HG03457 (cell line): ENCODE measurements around the gene MTHFD2.
"Not testable (repeated sequence)": the region's sequence is repeated elsewhere in the genome, so short reads cannot be mapped to it uniquely, and the experiment has no call there.

ENCODE experiments used
- ATAC-seq: cut with Tn5 transposase; IDR thresholded peaks from one replicate; pipeline ENCODE4 v1.9.1; 2021; ENCODE audit warnings: moderate number of reproducible peaks; ENCODE audit not compliant: unreplicated experiment

The MTHFD2 gene

GRCh38 chr2:74194799-74195198 is 3.6 kb upstream of the MTHFD2 start:
- no peak for ATAC-seq

GRCh38 chr2:74197049-74197448 is 1.4 kb upstream of the MTHFD2 start:
- ATAC-seq = no peak

DNA sequence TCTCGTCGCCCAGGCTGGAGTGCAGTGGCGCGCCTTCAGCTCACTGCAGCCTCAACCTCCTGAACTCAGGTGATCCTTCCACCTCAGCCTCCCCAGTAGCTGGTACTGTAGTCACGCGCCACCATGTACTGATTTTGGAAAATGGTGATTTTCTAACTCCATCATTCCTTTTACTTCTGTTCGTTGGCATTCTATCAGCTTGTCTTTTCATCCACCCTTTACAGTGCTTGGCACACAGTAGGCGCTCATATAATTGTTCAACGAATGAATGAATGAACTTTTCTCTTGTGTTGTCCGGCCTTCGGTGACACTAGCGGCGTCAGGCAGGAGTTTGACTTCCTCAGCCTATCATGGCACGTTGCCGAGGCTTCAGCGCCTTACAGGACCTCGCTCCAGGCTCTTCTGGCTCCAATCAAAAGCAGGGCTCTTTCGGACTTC is 373 bp upstream of the MTHFD2 start:
- no peak for ATAC-seq

GRCh38 chr2:74199275-74199701 is 873 bp downstream of the MTHFD2 start:
- no peak for ATAC-seq

DNA sequence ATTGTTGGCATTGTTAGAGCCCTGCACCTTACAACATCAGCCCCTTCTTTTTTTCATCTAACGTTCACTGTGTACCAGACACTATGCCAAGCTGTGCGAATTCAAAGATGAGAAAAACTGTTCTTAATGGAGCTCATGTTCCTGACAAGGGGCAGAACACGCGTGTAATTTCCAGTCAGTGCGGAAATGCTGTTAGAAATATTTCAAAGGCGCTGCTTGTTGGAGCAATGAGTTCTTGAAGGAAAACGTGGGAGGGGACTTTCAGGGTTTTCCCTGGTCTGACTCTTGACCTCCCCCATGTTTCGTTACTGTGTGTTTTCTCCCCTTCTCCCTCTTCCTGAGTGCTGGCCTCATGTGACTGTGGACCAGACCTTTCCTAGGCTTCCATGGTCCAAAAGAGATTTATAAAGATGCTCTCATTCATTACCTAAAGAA is 1.5 kb downstream of the MTHFD2 start:
- no peak for ATAC-seq

DNA sequence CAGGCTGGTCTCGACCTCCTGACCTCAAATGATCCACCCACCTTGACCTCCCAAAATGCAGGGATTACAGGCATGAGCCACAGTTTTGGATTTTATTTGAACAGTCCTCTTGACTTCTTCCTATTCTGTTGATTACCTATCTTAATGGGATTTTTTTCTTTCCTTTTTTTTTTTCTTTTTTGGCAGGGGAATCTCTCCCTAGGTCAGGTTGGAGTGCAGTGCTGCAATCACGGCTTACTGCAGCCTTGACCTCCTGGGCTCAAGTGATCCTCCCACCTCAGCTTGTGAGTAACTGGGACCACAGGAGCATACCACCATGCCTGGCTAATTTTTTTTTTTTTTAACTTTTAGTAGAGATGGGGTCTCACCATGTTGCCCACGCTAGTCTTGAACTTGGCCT is 2.8 kb downstream of the MTHFD2 start:
- no peak for ATAC-seq

DNA sequence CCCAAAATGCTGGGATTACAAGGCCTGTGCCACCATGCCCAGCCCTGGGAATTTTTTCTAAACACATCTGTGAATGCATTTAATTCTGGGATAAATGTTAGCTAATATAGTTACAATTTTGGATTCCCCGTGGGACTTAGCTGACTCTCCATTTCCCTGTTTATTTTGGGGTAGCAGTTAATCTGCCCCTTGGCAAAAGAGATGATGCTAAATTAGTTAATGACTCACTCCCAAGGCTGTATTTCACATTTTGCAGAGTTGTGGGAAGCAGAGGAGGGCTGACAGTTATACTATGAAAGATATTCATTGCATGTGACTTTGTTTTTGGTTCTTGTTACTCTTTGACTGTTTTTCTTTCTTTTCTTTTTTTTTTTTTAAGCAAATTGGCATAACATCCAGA is 3.2 kb downstream of the MTHFD2 start:
- ATAC-seq = no peak

DNA sequence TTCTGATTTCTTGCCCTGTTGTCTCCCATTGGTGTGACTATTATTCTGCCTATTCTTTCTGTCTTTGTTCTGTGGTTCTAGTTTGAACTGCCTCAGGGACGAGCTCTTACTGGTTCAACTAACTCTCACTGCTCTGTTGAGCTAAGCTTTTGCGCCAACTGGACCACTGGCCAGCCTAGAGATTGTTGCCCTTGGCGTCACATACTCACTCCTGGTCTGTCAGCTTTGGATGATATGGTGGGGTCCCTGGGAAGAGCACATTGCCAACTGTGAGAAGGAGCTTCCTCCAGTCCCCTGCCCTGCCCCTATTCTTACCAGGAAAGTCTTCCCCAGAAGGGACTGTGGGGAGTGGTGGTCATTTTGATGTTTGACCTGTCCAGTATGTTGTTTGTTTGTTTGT is 6.0 kb downstream of the MTHFD2 start:
- no peak for ATAC-seq

DNA sequence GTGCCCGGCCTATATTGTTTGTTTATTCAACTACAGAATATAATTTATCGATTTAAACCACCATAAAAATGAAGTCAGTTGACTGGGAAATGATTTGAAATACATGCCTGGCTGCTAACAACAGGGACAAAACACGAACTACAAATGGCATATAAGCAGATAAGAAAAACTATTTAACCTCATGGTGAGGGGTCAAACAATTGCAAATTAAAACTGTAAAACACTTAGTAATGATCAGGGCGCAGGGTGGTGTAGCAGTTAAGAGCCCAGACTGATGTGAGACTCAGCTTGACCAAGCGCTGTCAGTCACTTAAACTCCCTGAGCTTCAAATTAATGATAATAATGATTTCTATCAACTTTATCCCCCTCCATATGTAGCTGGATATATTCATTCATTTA is 6.7 kb downstream of the MTHFD2 start:
- no peak for ATAC-seq

- ATAC-seq = no peak
Measured at GRCh38 chr2:74205596-74205995, 7.2 kb downstream of the MTHFD2 start.

- peak; percentile 42 for ATAC-seq
Measured at GRCh38 chr2:74206180-74206688, 7.8 kb downstream of the MTHFD2 start.

GRCh38 chr2:74212702-74213410 is 14.4 kb downstream of the MTHFD2 start:
- no peak for ATAC-seq

DNA sequence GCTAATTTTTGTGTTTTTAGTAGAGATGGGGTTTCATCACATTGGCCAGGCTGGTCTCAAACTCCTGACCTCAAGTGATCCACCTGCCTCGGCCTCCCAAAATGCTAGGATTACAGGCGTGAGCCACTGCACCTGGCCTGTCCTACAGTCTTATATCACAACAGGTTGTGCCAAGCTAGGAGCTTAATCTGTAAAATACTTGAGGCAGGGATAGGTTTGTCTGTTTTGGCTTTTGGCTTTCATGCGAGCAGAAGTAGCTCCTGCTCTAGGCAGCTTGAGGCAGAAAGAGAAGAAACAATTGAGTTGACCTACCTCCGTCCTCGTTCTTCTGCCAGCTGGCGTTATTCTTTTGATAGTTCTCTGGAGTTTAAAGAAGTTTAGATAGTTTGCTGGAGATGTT is 17.4 kb downstream of the MTHFD2 start:
- not testable (repeated sequence) for ATAC-seq

DNA sequence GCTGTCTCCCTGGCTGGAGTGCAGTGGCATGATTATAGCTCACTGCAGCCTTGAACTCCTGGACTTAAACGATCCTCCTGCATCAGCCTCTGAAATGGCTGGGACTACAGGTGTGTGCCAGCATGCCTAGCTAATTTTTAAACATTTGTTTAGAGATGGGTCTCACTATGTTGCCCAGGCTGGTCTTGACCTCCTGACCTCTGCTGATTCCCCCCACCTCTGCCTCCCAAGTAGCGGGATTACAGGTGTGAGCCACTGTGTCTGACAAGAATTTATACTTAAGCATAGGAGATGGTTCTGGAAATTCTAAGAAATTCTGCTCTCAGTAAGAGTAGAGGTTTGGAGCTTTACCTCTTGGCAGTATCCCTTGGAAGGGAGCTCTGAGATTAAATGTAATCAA is 18.2 kb downstream of the MTHFD2 start:
- ATAC-seq = no peak

DNA sequence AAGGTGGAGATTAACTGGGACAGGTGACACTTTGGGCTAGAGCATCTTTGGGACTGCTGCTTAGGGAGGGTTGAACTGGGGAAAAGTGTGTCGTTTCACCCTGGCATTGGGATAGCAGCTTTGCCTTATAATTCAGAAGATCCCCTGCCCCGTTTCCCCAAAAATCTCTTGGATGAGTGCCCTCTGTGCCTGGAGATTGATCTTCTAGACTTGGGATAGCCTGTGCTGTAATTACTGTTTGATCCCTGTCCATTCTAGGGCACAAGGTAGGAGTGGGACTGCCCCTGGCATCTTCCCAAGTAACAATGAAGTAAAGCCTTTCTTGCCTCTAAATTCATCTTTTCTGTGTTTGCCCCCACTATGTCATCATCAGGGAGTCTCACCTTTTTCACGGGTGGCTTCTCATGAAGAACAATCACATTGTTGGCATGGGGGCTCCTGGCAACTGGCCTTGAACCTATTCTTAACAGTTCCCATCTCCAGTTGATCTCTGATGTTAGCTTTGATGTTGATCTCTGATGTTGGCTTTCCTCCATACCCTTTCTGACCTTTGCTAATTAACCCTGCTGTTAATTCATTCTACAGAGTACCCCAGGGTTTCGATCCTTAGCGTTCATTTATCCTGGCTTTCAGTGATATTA is 21.6 kb downstream of the MTHFD2 start:
- no peak for ATAC-seq

GRCh38 chr2:74221091-74221490 is 22.7 kb downstream of the MTHFD2 start:
- ATAC-seq = no peak

GRCh38 chr2:74221604-74222299 is 23.3 kb downstream of the MTHFD2 start:
- no peak for ATAC-seq

- ATAC-seq = no peak
Measured at GRCh38 chr2:74222300-74222650, 23.9 kb downstream of the MTHFD2 start.

- no peak for ATAC-seq
Measured at GRCh38 chr2:74223941-74224770, 25.7 kb downstream of the MTHFD2 start.

DNA sequence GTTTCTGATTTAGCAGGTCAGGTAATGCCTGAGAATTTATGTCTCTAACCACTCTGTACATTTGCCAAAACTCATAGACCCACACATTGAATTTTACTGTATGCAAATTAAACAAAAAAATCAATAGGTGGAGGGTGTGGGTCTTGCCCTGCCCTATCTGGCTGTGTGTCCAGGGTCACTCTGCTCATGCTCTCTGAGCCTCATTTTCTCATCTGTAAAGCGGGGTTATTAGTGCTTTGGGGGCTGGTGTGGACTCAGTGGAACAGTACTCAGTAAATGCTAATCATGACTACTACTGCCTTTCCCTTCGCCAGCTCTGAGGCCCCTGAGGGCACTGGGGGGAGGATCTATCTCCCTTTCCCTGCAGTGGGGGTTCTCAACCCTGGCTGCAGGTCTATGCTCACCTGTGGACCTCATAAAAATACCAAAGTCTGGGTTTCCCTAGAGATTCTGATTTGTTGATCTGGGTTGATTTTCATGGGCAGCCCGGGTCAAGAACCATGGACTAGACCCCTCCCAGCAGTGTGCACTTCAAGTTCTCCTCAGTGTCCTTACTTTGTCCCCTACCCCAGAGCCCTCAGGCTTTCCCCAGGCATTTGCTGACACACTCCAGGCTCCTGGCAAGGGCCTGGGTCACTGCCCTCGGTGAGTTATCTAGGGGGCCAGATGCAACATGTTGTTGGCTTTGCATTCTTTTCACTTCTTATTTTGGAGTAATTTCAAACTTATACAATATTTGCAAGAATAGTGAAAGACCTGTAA is 27.5 kb downstream of the MTHFD2 start:
- no peak for ATAC-seq
